ENCODE results near the gene GRM8.

GRM8 gene

DNA sequence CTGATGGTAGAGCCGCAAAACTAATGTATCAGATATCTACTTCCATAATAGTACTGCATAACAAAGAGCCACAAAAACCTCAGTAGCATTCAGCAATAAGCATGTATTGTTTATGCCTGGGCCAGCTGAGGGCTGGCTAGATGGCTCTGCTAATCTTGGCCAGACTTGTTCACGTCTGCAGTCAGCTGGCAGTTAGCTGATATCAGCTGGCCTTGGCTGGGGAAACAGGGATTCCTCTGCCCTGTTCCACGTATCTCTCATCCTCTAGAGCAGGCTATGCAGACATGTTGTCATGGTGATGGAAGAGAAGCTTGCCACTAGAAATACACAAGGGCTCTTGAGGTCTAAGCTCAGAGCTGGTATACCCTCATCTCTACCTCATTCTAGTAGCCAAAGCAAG is 62.9 kb downstream of the GRM8 start:
- Histone ChIP-seq H3K27me3 (ENCODE audit: control insufficient read depth, low read length) (no peaks in the 10 kb centered on the region), H4K20me1 (ENCODE audit: control insufficient read depth, insufficient read depth, low read depth, low read length) (no peaks in the 10 kb centered on the region), H3K79me2 (ENCODE audit: control insufficient read depth, low read length) (no peaks in the 10 kb centered on the region), H3K36me3 (ENCODE audit: control insufficient read depth, low read length) (no peaks in the 10 kb centered on the region), H3K4me1 (ENCODE audit: control insufficient read depth, low read length) (no peaks in the 10 kb centered on the region), H3K9me3 (ENCODE audit: control insufficient read depth, insufficient read depth, low read length) (no peaks in the 10 kb centered on the region), H3F3A (ENCODE audit: control insufficient read depth, insufficient read depth) (no peaks in the 10 kb centered on the region), H3K4me2 (ENCODE audit: low read length) (no peak overlapping the region), H3K9me2 (replicated peaks; ENCODE audit: control insufficient read depth, low read length) (no peaks in the 10 kb centered on the region), H3K27ac (ENCODE audit: low read depth, low read length) (no peak overlapping the region), H3K4me3 (ENCODE audit: low read length) (no peak overlapping the region)
- TF ChIP-seq EZH2phosphoT487 (IDR thresholded peaks at IDR 0.05; ENCODE audit: borderline replicate concordance, low read length), result no peak
- TF ChIP-seq, protein P1, sequence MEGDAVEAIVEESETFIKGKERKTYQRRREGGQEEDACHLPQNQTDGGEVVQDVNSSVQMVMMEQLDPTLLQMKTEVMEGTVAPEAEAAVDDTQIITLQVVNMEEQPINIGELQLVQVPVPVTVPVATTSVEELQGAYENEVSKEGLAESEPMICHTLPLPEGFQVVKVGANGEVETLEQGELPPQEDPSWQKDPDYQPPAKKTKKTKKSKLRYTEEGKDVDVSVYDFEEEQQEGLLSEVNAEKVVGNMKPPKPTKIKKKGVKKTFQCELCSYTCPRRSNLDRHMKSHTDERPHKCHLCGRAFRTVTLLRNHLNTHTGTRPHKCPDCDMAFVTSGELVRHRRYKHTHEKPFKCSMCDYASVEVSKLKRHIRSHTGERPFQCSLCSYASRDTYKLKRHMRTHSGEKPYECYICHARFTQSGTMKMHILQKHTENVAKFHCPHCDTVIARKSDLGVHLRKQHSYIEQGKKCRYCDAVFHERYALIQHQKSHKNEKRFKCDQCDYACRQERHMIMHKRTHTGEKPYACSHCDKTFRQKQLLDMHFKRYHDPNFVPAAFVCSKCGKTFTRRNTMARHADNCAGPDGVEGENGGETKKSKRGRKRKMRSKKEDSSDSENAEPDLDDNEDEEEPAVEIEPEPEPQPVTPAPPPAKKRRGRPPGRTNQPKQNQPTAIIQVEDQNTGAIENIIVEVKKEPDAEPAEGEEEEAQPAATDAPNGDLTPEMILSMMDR (IDR thresholded peaks at IDR 0.05; ENCODE audit: low read depth, low read length, poor library complexity, severe bottlenecking), result no peak

DNA sequence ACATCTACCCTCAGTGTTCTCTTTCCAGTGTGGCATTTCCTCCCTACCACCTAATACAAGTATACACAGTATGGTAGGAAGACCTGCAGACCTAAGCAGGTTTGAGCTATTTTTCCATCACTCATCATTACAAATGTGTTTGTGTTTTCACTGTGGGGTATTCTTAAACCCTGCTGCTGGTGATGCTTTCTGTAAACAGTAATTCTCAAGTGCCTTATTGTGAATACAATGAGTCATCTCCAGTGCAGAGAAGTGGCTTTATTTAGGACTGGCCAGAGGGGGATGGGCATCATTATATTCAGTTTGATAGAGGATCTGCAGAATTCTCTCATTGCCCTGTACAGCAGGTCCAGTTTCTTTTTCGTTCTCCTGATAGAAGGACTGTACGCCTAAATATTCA is 63.7 kb downstream of the GRM8 start:
- Histone ChIP-seq H3K9me3 (ENCODE audit: control insufficient read depth, insufficient read depth, low read length) (no peaks in the 10 kb centered on the region), H3K79me2 (ENCODE audit: control insufficient read depth, low read length) (no peaks in the 10 kb centered on the region), H3K4me1 (ENCODE audit: control insufficient read depth, low read length) (no peaks in the 10 kb centered on the region), H3K9me2 (replicated peaks; ENCODE audit: control insufficient read depth, low read length) (no peaks in the 10 kb centered on the region), H3F3A (ENCODE audit: control insufficient read depth, insufficient read depth) (no peaks in the 10 kb centered on the region), H3K27ac (ENCODE audit: low read depth, low read length) (no peak overlapping the region), H3K36me3 (ENCODE audit: control insufficient read depth, low read length) (no peaks in the 10 kb centered on the region), H3K4me2 (ENCODE audit: low read length) (no peak overlapping the region), H4K20me1 (ENCODE audit: control insufficient read depth, insufficient read depth, low read depth, low read length) (no peaks in the 10 kb centered on the region), H3K4me3 (ENCODE audit: low read length) (no peak overlapping the region), H3K27me3 (ENCODE audit: control insufficient read depth, low read length) (no peaks in the 10 kb centered on the region)
- TF ChIP-seq, protein P1 (IDR thresholded peaks at IDR 0.05; ENCODE audit: low read depth, low read length, poor library complexity, severe bottlenecking), result no peak
- TF ChIP-seq EZH2phosphoT487 (IDR thresholded peaks at IDR 0.05; ENCODE audit: borderline replicate concordance, low read length), result no peak

DNA sequence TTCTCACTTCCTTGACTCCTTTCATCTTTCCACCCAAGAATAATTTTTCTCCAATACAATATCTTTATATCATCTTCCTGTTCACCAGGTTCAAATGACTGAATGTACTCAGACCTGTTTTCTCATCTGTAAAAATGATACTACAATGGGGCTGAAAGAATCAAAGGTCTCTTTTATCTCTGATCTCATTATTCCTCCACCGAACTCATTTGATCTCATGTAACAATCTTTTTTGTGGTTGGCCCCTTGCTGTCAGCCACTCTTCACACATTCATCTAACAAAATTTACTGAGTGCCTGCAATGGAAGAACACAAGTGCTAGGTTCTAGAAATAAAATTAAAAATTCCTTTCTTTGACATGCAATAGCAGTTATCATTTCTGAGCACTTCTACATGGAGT is 65.0 kb downstream of the GRM8 start:
- H3K4me2 ChIP-seq (ENCODE audit: low read length), result no peak overlapping the region
- no peaks in the 10 kb centered on the region for H3F3A ChIP-seq (ENCODE audit: control insufficient read depth, insufficient read depth)
- no peaks in the 10 kb centered on the region for H3K27me3 ChIP-seq (ENCODE audit: control insufficient read depth, low read length)
- no peaks in the 10 kb centered on the region for H3K36me3 ChIP-seq (ENCODE audit: control insufficient read depth, low read length)
- H3K27ac ChIP-seq (ENCODE audit: low read depth, low read length), result no peak overlapping the region
- H3K79me2 ChIP-seq (ENCODE audit: control insufficient read depth, low read length), result no peaks in the 10 kb centered on the region
- no peaks in the 10 kb centered on the region for H3K4me1 ChIP-seq (ENCODE audit: control insufficient read depth, low read length)
- no peaks in the 10 kb centered on the region for H4K20me1 ChIP-seq (ENCODE audit: control insufficient read depth, insufficient read depth, low read depth, low read length)
- no peak for TF ChIP-seq EZH2phosphoT487 (IDR thresholded peaks at IDR 0.05; ENCODE audit: borderline replicate concordance, low read length)
- TF ChIP-seq, protein P1 (IDR thresholded peaks at IDR 0.05; ENCODE audit: low read depth, low read length, poor library complexity, severe bottlenecking), result no peak
- no peaks in the 10 kb centered on the region for H3K9me2 ChIP-seq (replicated peaks; ENCODE audit: control insufficient read depth, low read length)
- no peak overlapping the region for H3K4me3 ChIP-seq (ENCODE audit: low read length)
- H3K9me3 ChIP-seq (ENCODE audit: control insufficient read depth, insufficient read depth, low read length), result no peaks in the 10 kb centered on the region

DNA sequence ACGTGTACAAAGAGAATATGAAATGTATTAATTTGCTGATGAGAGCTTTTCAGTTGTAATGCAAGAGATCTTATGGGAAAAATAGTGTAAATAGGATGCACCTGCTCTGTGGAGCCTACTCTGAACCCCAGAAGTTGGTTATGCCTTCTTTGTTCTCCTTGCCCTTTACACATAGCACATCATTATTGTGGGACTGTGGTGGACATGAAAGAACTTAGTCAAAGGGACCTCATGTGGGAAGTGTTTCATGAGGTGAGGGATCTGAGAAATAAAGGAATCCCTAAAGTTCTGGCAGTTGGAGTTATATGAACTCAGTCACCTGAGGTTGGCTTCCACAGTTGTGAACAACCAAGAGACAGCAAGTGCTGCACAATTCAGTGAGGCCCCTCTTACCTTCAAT is 66.1 kb downstream of the GRM8 start:
- H3K9me2 ChIP-seq (replicated peaks; ENCODE audit: control insufficient read depth, low read length), result no peaks in the 10 kb centered on the region
- H3K4me2 ChIP-seq (ENCODE audit: low read length), result no peak overlapping the region
- H3K4me3 ChIP-seq (ENCODE audit: low read length), result no peak overlapping the region
- H3F3A ChIP-seq (ENCODE audit: control insufficient read depth, insufficient read depth), result no peaks in the 10 kb centered on the region
- no peaks in the 10 kb centered on the region for H3K79me2 ChIP-seq (ENCODE audit: control insufficient read depth, low read length)
- no peaks in the 10 kb centered on the region for H3K4me1 ChIP-seq (ENCODE audit: control insufficient read depth, low read length)
- no peaks in the 10 kb centered on the region for H3K9me3 ChIP-seq (ENCODE audit: control insufficient read depth, insufficient read depth, low read length)
- H3K27ac ChIP-seq (ENCODE audit: low read depth, low read length), result no peak overlapping the region
- H4K20me1 ChIP-seq (ENCODE audit: control insufficient read depth, insufficient read depth, low read depth, low read length), result no peaks in the 10 kb centered on the region
- H3K36me3 ChIP-seq (ENCODE audit: control insufficient read depth, low read length), result no peaks in the 10 kb centered on the region
- TF ChIP-seq, protein P1 (IDR thresholded peaks at IDR 0.05; ENCODE audit: low read depth, low read length, poor library complexity, severe bottlenecking), result no peak
- no peak for TF ChIP-seq EZH2phosphoT487 (IDR thresholded peaks at IDR 0.05; ENCODE audit: borderline replicate concordance, low read length)
- no peaks in the 10 kb centered on the region for H3K27me3 ChIP-seq (ENCODE audit: control insufficient read depth, low read length)
